ENCODE measurements around the gene ITGA1.

The ITGA1 gene

DNA sequence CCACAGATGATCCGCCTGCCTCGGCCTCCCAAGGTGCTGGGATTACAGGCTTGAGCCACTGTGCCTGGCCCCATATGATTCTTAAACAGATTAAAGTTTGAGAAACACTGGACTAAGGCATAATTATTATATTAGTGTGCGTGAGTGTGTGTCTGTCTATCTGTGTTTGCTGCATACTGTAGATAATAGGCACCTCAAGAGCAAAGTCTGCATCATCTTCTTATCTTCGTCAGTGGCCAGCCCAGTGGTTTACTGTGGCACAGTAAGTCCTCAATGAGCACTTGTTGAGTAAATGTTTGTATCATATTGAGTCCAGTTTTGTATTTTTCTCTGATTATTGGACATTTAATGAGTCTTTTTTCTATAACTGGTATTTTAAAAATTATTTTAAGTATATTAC lies 81.7 kb downstream of the ITGA1 start:
- DNase-seq = no peak

DNA sequence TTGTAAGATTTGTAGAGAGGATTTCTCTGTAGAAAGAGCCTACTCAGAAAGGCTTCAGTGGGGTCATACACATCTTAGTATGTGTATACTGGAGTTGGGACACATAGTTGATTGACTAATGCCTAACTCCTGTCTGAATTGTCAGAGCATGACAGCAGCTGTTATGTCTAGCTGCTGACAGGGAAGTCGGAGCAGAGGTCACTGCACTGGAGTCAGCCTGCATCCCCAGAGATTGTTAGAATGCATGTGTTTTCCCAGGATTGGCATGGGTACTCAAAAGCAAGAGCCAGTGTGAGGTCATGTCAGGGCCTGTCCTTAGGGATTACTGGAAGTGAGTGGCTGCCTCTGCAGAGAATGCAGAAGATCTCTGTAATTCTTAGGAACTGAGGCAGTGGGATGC lies 82.7 kb downstream of the ITGA1 start:
- DNase-seq = no peak

DNA sequence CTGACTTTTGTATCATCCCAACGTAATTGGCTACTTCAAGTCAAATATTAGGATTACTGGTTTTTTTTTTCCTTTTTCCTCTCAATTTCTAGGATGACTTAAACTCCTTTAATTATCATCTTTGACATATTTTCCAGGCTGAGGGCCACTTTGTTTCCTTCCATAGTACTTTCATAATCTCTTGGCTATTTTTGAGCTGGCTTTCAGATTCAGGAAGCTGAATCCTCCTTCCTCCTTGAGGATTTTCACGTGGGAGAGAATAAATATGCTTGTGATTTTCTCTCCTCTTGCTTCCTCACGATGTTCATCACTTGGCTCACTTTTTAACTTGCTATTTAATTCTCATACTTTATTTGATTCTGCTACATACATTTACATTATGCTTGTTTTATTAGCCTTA lies 88.1 kb downstream of the ITGA1 start:
- no peak for DNase-seq

DNA sequence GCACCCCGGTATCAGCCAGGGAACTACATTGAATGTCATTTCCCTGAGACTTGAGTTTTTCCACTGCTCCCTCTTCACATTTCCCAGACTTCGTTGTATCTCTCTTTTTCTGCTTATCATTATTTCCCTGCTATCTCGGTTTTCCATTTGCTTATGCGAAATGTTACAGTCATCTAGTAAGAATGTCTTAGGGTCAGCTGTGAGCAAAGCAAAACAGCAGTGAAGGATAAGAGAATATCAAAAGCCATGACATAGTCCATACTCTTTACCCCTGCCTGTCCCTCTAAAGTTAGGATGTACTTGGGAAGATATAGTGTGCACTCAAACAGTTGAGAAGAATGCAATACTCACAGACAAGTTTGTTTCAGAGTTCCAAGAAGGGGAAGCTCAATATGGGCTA lies 88.7 kb downstream of the ITGA1 start:
- DNase-seq = no peak

DNA sequence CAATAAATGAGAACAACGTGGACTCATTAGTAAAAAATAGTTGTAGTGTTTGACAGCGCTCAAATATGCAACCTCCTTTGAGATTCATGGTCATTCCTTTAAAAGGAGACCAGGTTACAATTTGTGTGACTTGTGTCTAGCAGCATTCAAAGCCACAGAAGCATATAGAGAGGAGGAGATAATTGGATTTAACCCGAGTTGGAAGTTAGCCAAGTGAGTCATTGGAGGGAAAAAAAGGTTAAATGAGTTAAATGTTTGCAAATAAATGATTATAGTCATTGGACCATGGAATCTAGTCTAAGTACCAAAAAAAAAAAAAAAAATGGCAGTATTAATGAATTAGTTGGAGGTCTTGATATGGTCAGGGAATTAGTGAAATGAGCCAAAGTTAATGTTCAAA lies 90.9 kb downstream of the ITGA1 start:
- DNase-seq = no peak

DNA sequence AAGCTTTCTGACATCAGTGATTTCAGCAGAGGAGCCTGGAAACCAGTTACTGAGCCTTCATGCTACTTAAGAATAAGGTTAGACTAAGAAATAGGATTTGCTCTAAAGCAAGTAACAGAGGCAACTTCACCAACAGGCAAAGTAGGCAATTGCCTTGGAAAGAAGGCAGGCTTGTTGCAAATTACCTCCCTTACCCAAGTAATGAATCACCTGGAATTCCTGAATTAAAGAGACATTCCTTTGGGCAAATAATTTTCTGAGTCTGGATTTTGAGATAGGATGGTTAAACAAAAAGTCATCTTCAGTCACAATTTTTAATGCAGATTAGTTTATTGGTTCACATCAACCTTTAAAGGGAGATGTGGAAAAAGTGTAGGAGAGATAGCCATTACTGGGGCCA lies 92.8 kb downstream of the ITGA1 start:
- DNase-seq = no peak

DNA sequence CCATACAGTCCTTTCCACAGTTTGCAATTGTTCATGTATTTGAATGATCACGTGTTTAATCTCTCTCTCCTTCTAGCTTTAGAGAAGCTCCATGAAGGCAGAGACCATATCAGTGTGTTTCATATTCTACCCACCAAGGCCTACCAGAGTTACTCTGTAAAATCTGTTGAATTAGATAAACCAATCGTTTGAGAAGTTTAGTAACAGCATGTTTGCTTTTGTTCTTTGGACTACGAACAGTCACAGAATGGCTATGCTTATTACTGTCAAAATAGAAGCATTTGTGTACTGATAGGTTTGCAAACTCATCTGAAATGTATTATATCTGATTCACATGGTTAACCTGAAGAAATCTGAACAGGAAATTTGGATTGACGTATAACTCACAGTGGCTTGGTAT lies 93.8 kb downstream of the ITGA1 start:
- no peak for DNase-seq

DNA sequence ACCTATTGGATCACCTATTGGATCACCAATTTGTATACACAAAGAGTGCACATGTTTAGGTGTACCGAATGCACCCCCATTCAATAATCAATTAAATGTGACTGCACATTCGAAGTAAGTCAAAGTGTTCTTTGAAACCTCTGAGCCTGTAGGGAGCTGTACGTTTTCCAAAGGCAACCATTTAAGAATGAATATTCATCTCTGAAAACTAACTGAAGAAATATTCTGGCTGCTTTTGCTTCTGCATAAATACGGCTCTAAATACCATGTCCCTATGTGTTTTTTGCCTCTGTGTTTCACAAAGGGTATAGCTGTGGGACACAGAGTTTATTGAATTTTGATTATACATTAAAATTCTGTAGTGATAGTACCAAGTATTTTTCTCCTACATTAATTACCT lies 95.4 kb downstream of the ITGA1 start:
- DNase-seq = no peak

DNA sequence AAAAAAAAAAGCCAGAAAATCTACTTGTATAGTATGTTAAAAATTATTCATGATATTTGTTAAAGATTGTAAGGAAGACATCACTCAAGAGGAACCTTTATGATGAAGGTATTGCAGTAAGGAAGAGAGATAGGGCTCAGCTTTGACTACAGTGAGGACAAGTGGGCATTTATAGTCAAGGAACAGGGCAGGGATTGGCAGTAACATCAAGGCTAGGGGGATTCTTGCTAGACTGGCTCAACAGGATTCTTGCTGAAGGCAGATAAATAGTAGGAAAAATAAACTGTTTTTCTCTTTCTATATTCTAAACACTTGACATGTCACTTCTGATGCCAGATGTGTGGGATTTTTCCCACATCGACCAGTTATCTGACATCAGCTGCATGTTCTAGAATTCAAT lies 96.7 kb downstream of the ITGA1 start:
- DNase-seq = no peak

DNA sequence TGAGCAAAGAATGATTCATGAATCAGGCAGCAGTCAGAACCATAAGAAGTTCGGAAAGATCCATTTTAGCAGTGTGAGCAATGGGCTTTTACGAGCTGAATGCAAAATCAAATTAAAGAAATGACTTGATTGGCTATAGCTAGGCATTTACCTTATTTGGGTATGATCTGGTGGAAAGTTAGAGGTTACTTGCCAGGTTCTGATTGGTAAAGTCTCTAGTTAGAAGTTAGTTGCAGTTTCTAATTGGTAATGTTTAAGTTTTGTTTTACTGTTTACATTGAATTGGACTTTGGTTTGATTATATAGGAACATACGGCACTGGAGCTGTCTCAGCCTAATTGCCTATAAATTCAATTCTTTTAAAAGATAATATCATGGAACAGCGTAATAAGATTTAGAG lies 97.9 kb downstream of the ITGA1 start:
- DNase-seq = no peak

DNA sequence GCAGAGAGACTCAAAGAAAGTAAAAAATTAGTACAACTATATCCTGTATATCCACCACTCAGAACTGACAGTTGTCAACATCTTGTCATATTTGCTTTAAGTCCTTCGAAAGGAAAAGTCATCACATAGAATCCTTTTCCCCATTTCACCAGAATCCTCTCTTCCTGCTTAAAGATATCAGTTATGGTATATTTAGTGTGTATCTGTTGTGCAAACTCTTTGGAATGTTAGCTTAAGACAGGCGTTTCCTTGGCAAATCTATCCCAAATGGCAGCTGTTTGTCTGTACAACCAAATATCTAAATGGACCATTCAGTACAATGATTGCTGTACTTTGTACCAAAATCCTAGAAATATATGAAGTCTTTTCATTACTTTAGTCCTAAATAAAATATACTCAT lies 98.5 kb downstream of the ITGA1 start:
- DNase-seq = no peak

DNA sequence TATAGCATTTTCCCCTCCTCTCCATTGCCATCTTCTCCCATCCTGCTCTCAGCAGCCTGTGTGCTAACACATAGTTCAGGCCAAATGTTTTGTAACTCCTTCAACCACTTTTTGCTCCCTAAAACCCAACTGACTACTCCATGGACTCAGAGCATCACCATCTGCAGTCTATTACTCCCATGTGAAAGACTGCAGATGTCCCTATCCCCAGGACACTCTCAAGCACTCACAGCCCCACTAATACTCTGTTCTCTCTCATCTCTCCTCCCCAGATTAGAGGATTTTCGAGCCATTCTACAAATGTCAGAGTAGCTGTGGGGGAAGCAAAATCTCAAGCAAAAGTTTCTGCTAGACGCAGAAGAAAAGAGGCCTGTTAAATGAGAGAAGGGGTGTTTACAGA lies 99.3 kb downstream of the ITGA1 start:
- DNase-seq = no peak

DNA sequence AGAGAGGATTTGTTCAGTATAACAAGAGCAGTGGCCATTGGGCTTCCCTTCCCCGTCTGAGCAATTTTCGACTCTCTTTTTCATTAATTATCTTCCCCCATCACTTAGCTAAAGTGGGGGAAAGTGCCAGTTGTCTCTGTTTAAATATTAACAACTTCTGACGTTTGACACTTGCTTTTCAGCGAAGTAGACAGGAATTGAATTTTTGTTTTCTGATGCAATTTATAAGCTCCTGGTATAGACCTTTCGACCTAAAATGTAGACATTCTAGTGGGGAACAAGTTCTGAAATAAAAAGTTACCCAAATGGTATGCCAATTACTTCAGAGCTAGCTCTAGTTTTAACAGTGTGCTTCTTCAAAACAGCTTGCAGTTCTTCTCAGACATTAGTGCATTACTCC lies 100.6 kb downstream of the ITGA1 start:
- DNase-seq = no peak

DNA sequence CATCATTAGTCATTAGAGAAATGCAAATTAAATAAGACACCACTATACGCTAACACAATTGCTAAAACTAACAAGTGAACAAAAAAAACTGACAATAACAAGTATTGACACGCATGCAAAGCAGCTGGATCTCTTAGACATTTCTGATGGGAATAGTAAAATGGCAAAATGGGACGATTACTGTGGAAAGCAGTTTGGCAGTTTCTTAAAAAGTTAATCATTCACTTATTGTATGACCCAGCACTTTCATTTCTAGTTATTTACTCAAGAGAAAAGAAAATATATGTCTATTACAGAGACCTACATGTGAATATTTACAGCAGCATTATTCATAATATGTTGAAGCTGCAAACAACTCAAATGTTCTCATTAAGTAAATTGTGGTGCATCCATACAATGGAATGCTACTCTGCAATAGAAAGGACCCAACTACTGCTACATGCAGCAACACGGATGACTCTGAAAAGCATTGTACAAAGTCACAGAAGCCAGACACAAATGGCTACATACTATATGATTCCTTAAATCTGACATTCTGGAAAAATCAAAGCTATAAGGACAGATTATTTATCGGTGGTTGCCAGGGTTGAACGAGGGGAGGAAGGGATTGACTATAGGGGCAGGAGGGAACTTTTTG lies 104.6 kb downstream of the ITGA1 start:
- DNase-seq = no peak

DNA sequence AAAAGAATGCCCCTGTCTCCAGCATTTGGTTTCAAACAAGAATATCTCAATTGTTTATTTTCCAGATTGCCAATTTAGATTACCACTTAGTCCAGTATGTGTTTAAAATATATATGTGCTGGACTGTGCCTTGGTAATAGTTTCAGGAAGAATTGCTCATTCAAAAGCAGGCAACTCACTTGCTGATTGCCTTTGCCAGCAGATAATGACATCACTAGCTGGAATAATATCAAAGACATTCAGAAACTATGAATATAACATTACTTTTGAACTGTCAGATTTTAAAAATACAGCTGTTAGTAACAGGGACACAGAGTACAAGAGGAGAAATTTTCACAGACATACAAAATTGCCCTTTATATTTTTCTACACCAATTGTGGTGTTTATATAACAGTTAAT lies 105.4 kb downstream of the ITGA1 start:
- DNase-seq = no peak

DNA sequence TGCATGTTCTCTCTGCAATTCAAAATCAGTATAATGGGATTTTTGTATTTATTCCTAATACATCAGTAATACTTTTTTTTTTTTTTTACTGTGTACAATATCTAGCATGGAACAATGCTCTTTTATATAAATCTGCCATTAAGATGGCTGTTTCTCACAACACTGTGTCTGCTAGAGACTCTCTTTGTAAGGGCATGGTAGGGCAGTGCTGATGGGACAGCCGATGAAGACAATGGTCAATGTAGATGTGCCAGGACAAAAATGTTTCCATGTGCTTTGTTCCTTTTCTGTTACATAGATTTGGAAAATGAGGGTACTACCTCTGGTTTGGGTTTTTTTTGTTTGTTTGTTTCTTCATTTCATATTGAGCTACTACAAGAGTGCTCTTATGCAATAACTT lies 106.1 kb downstream of the ITGA1 start:
- DNase-seq = no peak

DNA sequence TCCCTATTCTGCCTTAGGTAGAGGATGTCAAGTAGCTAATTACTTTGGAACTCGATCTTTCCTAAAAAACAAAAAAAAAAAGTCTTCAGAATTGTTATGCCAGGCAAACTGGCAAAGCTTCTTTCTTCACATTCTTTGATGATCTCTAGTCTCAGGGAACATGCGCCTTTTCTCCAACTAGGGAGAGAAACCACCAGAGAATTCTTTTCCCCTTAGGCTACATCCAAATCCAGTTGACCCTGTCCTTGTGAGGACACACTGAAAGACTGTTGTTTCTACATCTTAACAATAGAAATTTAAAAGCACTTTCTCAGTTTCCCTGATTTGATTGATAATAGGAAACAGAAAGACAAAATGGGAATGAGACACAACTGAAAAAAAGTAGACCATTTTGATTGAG lies 106.7 kb downstream of the ITGA1 start:
- DNase-seq = no peak

DNA sequence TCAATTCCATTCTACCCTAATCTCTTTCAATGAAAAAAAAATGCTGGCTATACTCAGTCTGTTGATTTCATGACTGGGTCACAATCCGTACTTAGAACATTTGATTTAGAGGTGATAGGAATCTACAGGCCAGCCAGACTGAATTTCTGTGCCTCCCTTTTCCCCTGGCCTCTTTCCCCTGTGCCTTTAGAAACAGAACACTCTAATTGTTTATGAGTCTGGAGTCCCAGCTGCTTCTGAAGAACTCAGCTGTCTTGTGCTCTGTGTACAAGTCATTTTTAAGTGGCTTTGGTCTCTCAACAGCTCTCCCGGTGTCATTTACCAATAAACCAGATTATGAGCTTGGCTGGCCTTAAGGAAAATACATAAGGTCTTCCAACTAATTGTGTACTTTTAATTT lies 107.4 kb downstream of the ITGA1 start:
- no peak for DNase-seq

DNA sequence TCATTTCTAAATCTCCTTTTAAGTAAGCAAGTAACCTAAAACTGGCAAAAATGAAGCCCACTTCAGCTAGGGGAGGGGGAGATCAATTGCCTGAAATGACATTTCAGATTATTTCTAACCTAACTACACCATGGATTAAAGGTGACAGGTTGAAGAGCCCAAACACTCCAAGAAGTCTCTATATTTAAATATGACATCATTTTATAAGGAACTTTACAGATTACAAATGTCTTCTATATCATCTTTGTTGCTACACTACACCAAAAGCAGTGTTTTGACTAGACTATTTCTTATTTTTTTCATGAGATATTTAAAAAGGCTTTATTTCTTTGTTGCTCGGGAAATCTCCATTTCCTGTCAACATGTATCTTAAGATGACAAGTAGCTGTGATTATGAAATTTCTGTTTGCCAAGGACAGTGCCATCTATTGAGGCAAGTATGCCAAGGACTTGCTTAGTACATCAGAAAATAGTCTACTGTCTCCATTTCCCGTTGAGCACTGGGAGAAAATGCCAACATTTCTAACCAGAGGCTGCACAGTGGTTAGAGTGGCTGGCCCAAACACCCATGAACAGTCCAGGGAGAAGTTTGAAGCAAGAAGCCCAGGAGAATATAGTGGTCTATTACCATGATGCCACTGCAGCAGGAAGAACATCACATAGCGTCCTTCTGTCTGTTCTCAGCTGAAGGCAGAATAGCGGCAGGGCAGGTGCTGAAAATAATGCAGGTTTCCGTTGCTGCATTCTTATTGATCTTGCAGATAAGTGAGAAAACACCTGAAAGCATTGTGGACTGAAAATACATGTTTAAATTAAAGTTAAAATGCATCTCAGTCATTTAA lies 108.1 kb downstream of the ITGA1 start:
- no peak for DNase-seq

DNA sequence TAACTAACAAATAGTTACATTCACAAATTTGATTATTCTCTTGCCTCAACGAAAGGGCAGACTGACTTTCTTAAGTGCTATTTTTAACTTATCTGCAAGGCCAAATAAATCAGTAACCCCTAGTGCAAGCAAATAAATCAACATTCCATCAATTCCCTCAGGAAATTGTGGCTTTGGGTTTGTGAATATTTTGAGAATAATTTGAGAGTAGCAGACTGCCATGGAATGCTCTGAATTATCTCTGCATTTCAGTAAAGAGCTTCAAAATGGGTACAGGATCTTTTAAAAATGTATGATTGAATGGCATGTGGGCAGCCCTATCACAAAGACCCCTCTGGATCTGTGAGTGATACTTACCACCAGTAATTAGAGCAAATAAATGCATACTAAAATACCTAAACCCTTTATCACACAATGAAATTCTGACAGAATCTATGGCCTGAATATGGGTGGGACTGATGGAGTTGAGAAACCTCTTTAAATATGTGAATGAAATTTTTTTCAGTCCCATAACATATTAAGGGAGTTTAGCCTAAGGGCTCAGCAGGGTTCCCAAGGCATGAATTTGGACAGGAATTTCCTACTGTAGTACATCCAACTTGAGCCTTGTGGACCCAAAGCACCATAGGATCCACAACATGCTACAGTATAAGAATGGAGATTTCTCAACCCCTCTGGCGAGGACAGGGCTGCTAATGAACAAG lies 109.0 kb downstream of the ITGA1 start:
- no peak for DNase-seq

DNA sequence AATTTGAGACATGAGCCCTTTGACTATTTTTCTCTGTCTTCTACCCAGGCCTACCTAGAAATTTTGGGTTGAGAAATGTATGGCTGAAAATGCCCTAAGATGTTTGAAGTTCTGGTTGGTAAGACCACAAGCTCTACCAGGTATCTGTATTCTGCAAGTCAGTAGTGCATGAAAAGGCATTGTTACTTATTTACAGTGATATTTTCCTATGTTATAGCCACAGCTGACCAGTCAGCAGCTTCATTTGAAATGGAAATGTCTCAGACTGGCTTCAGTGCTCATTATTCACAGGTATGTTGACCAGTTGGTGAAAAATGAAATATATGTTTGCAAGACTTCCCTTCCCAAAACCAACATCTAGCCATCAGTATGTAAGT lies 109.5 kb downstream of the ITGA1 start:
- DNase-seq = no peak

DNA sequence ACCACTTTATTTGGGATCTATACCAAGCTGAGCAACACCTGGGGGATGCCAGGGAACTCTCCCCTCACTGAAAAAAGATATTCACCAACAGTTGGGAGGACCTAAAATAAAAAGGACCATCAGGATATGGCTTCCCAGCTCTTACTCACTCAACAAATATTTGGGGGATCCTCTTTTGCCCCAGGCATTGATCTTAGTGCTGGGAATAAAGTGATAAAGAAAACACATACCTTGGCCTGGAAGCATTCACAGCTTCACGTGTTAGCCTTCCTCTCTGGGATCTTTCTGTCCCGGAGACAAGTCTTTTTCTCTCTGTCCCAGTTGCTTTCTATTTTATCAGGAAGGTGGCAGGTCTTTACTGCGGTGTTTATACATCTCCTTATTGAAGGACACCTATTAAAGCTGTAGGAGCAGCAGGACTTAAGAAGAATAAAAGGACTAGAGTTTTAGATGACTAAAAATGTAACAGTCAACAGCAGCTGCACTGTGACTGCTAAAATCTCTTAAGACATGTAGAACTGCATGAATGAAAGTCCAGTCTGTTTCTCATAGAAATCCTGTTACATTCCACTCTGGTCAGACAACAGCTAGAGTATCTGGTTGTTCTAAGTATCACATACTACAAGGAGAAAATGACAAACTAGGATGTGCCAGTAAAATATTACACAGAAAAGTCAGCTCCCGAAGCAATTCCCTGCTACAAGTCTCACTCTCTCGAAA lies 111.4 kb downstream of the ITGA1 start:
- DNase-seq = no peak

DNA sequence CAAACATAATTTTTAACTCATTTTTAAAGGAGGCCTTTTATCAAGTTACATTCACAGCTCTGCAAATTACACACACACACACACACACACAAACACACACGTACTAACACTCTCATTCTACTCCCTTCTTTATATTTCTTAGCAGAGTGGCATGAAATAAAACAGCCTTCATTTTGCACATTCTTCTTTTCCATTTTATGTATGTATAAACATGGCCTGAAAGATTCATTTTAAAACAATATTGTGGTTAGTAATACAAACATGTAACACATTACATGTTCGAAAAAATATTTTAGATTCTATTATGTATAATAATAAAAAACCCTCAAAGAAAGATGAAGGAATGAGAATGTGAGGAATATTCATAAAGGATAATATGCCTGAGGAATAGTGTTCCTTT lies 115.4 kb downstream of the ITGA1 start:
- DNase-seq = no peak

DNA sequence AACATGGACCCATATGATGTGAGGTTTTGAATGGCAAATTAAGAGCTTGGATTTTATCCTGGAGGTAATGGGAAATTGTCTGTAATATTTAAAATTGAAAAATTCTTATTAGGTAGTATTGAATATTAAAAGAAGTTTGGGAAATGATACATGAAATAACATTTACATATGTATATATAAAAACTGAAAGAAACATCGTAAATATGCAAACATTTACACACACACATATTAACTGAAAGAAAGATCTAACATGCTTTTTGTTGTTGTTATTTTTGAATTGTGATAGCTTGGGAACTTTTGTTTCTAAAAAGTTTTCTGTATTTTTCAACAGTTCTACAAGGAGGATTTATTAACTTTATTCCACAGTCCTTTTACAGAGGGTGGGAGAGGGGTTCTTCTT lies 118.6 kb downstream of the ITGA1 start:
- DNase-seq = no peak
